GM18519 (cell line): ENCODE data around the gene BRD9.

Experiments used
- ATAC-seq: cut with Tn5 transposase; IDR thresholded peaks from one replicate; pipeline ENCODE4 v1.9.1; 2021; ENCODE audit warnings: mild to moderate bottlenecking, moderate library complexity; ENCODE audit not compliant: unreplicated experiment, low FRiP score

Gene BRD9

DNA sequence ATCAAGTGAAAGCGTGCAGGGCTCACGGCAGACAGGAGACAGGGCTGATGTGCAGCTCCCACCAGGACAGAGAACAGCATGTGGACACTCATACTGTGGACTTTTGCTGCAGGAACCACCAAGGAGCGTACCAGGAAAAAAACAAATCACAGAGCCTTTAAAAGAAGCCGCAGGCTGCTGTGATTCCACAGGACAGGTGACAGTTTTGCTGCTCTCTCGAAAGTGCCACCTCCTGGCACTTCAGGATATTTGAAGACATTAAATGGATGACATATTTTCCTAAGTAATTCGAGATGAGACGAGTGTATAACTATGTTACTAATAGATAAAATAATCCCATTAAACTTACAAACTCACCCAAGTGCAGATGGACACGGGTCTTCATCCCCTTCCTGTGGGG is 71.1 kb downstream of the BRD9 start:
- no peak for ATAC-seq

DNA sequence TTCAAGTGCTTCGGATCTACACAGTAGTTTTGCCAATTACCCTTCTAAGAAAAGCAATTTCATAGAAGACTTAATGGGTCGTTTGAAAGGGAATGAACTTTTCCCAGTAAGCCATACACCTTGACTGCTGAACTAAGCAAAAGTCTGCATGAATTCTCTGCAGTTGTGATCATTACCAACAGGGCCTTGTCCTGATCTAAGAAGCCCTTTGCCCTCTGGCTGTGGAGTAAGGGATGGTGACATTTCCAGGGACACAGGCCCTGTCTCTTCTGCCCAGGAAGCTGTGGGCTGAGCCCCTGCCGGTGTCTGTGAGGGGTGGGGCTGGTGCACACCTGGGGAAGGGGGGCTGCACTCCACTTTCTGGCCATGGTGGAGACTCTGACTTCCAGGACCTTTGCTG is 72.4 kb downstream of the BRD9 start:
- no peak for ATAC-seq

- no peak for ATAC-seq
Measured at GRCh38 chr5:819078-819477, 73.5 kb downstream of the BRD9 start.

DNA sequence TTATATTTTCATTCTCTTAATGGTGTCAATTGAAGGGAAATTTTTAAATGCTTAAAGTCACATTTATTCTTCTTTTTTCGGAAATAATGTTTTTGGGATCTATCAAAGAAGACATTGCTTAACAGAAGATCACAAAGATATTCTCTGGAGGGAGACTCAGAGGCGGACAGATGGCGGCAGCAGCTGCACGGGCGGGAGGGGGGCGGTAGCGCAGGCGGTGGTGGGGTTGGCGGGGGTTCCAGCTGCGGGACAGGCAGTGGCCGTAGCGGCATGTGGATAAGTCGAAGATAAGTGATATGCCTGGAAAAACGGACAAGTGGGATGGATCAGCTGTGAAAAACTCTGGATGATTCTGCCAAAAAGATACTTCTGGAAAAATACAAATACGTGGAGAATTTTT is 76.4 kb downstream of the BRD9 start:
- no peak for ATAC-seq

DNA sequence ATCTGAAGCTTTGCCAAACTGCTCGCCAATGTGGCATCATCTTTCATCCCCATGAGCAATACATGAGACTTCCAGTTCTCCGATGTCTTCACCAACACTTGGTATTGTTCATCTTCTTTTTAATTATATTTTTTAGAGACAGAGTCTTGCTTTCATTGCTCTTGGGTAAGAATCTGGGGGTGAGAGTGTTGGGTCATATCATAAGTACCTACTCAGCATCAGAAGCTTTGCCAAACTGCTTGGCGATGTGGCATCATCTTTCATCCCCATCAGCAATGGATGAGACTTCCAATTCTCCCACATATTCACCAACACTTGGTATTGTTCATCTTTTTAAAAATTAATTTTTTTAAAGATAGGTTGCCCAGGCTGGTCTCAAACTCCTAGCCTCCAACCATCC is 77.2 kb downstream of the BRD9 start:
- no peak for ATAC-seq
